CD4-positive, alpha-beta memory T cell (primary cell): ENCODE data around the gene LGALS3BP. TPM values are rescaled to one million over a fixed set of nuclear protein-coding genes. Genes with fewer than 3 reads are reported as not detected.
A peak's percentile ranks its signal among the peaks of the same experiment; 100 is the strongest.

Experiments used
- CTCF ChIA-PET: fragments of 350-600 bp; sonication (Branson Sonifier 250); formaldehyde crosslinking; loops from one replicate; lab custom pipeline; 2021; ENCODE audit warnings: inconsistent platforms; ENCODE audit not compliant: partially characterized antibody; lab: Charles Lee
- POLR2A ChIA-PET: fragments of 350-600 bp; sonication (Branson Sonifier 250); formaldehyde crosslinking; loops from one replicate; lab custom pipeline; 2021; ENCODE audit not compliant: partially characterized antibody; lab: Charles Lee
- DNase-seq, 5 donors: peaks; one replicate each; pipeline versions ENCODE4 v3.0.0 to v3.0.0-alpha.2; 2020 to 2022; ENCODE audit warnings: mixed read lengths in 1 of 5
- H3K27ac ChIP-seq: one replicate; pipeline ENCODE4 v1.7.0; 2013; ENCODE audit warnings: low read depth, low read length
- H3K27me3 ChIP-seq: 2 replicates; pipeline ENCODE4 v1.7.0; 2013; ENCODE audit warnings: mild to moderate bottlenecking, low read length, moderate library complexity; ENCODE audit not compliant: insufficient read depth
- H3K36me3 ChIP-seq: 2 replicates; pipeline ENCODE4 v1.7.0; 2013; ENCODE audit warnings: mild to moderate bottlenecking, low read length, moderate library complexity; ENCODE audit not compliant: insufficient read depth
- H3K4me1 ChIP-seq: 2 replicates; pipeline ENCODE4 v1.7.0; 2013; ENCODE audit warnings: mild to moderate bottlenecking, low read length, moderate library complexity; ENCODE audit not compliant: insufficient read depth
- H3K4me3 ChIP-seq, 2 donors: one replicate each; pipeline ENCODE4 v1.7.0; 2013; ENCODE audit warnings: low read length in 2 of 2, mild to moderate bottlenecking in 1 of 2
- H3K9me3 ChIP-seq, 2 donors: one replicate each; pipeline ENCODE4 v1.7.0; 2013; ENCODE audit warnings: low read length in 2 of 2, control low read depth in 1 of 2; ENCODE audit not compliant: control insufficient read depth in 1 of 2
- H3K27ac Mint-ChIP-seq, 7 donors: one replicate each; pipeline ENCODE4 v1.8.0; 2020 to 2021; ENCODE audit warnings: mixed read lengths in 7 of 7, mild to moderate bottlenecking in 6 of 7, inconsistent platforms in 3 of 7, moderate library complexity in 3 of 7
- H3K27me3 Mint-ChIP-seq, 2 donors: one replicate each; pipeline ENCODE4 v1.8.0; 2020 to 2021; ENCODE audit warnings: mixed read lengths in 2 of 2
- H3K36me3 Mint-ChIP-seq, 2 donors: one replicate each; pipeline ENCODE4 v1.8.0; 2020 to 2021; ENCODE audit warnings: mixed read lengths in 2 of 2, inconsistent platforms in 1 of 2, mild to moderate bottlenecking in 1 of 2
- H3K4me1 Mint-ChIP-seq, 4 donors: one replicate each; pipeline ENCODE4 v1.8.0; 2020 to 2021; ENCODE audit warnings: mixed read lengths in 4 of 4, mild to moderate bottlenecking in 1 of 4
- H3K4me3 Mint-ChIP-seq, 8 donors: one replicate each; pipeline ENCODE4 v1.8.0; 2020 to 2021; ENCODE audit warnings: mixed read lengths in 8 of 8, mild to moderate bottlenecking in 7 of 8, moderate library complexity in 6 of 8, inconsistent platforms in 3 of 8
- H3K9me3 Mint-ChIP-seq, 8 donors: one replicate each; pipeline ENCODE4 v1.8.0; 2020 to 2021; ENCODE audit warnings: mixed read lengths in 8 of 8, mild to moderate bottlenecking in 5 of 8, inconsistent platforms in 3 of 8, moderate library complexity in 1 of 8
- intact Hi-C: fragments of 100-400 bp; cut with micrococcal nuclease; formaldehyde crosslinking; loops from one replicate; pipeline ENCODE4 v1.15.1; 2023
- polyA plus RNA-seq, 2 donors: library from polyadenylated mRNA; unstranded; fragments of 300-500 nt; fragmentation: Illumina TruSeq; gene quantifications; one replicate each; pipeline ENCODE4 v1.2.3, GENCODE V29; 2021
- total RNA-seq, 2 experiments: library from RNA; stranded (reverse); gene quantifications; one replicate each; pipeline ENCODE4 v1.2.3, GENCODE V29; 2021

LGALS3BP gene
- total and polyA plus RNA-seq, 4 experiments from 2014 or later: 44.8 to 70.7 (median 51.0) TPM

GRCh38 chr17:78986048-78986648 lies 6.4 kb upstream of the LGALS3BP start:
- no peaks in the 10 kb centered on the region for H3K9me3 Mint-ChIP-seq
- H3K36me3 Mint-ChIP-seq: peaks cover 4 to 9% of the 10 kb centered on the region in 2 donors
- H3K4me3 ChIP-seq: no peak overlapping the region
- H3K4me1 Mint-ChIP-seq: peaks cover 12 to 21% (median 16%) of the 10 kb centered on the region in 4 donors
- peaks cover 3% of the 10 kb centered on the region for H3K36me3 ChIP-seq
- intact Hi-C loops: no loop called here
- H3K4me3 Mint-ChIP-seq: peak overlapping the region; percentile 10 to 77 (median 69)
- H3K27ac ChIP-seq: no peak overlapping the region
- ChIA-PET CTCF (interaction anchor here (1.3 to 1.5 kb wide), 2 partner anchors 9 to 120 kb away, joined by 6 read pairs; no protein-coding TSS in a partner anchor), POLR2A (interaction anchor here (0.6 to 1.1 kb wide), 2 partner anchors 10 to 231 kb away, joined by 3 to 4 read pairs; no protein-coding TSS in a partner anchor)
- no peaks in the 10 kb centered on the region for H3K27me3 ChIP-seq
- peaks cover 18% of the 10 kb centered on the region for H3K4me1 ChIP-seq
- H3K27ac Mint-ChIP-seq: peak overlapping the region in 2 of 7 donors; percentile 31 to 50
- H3K9me3 ChIP-seq: no peaks in the 10 kb centered on the region
- DNase-seq: no peak
- H3K27me3 Mint-ChIP-seq: no peaks in the 10 kb centered on the region

- intact Hi-C loops: no loop called here
- Mint-ChIP-seq H3K4me3 (no peak overlapping the region), H3K9me3 (no peaks in the 10 kb centered on the region), H3K36me3 (peaks cover 1 to 8% of the 10 kb centered on the region in 2 donors), H3K4me1 (peaks cover 12 to 21% (median 16%) of the 10 kb centered on the region in 4 donors), H3K27ac (no peak overlapping the region), H3K27me3 (no peaks in the 10 kb centered on the region)
- no peaks in the 10 kb centered on the region for H3K36me3 ChIP-seq
- POLR2A ChIA-PET: interaction anchor here (1.1 kb wide), 1 partner anchor 9 kb away, joined by 4 read pairs; no protein-coding TSS in a partner anchor
- DNase-seq: no peak
- no peaks in the 10 kb centered on the region for H3K27me3 ChIP-seq
- H3K4me3 ChIP-seq: no peak overlapping the region
- no peaks in the 10 kb centered on the region for H3K9me3 ChIP-seq
- no peak overlapping the region for H3K27ac ChIP-seq
- CTCF ChIA-PET: no interaction called here
- H3K4me1 ChIP-seq: peaks cover 19% of the 10 kb centered on the region
These were observed 5.7 kb upstream of the LGALS3BP start for GRCh38 chr17:78985395-78985794.

GRCh38 chr17:78981010-78981888 lies 1.5 kb upstream of the LGALS3BP start:
- CTCF ChIA-PET: interaction anchor here (1.4 to 2.8 kb wide), 2 partner anchors 10 to 15 kb away, joined by 3 to 16 read pairs; no protein-coding TSS in a partner anchor
- no peaks in the 10 kb centered on the region for H3K9me3 ChIP-seq
- no peak overlapping the region for H3K27ac ChIP-seq
- POLR2A ChIA-PET: no interaction called here
- no peaks in the 10 kb centered on the region for H3K9me3 Mint-ChIP-seq
- no peaks in the 10 kb centered on the region for H3K36me3 Mint-ChIP-seq
- no peak overlapping the region for H3K4me3 Mint-ChIP-seq
- no peaks in the 10 kb centered on the region for H3K36me3 ChIP-seq
- peaks cover 34% of the 10 kb centered on the region for H3K4me1 ChIP-seq
- peaks cover 9 to 37% (median 17%) of the 10 kb centered on the region in 4 donors for H3K4me1 Mint-ChIP-seq
- no peaks in the 10 kb centered on the region for H3K27me3 ChIP-seq
- intact Hi-C loops: no loop called here
- peak overlapping the region in 1 of 7 donors; percentile 29 for H3K27ac Mint-ChIP-seq
- DNase-seq: no peak
- H3K27me3 Mint-ChIP-seq: no peaks in the 10 kb centered on the region
- no peak overlapping the region for H3K4me3 ChIP-seq

GRCh38 chr17:78980624-78980972 lies 875 bp upstream of the LGALS3BP start:
- H3K9me3 ChIP-seq: no peaks in the 10 kb centered on the region
- Mint-ChIP-seq H3K36me3 (no peaks in the 10 kb centered on the region), H3K4me3 (no peak overlapping the region), H3K27me3 (no peaks in the 10 kb centered on the region), H3K9me3 (no peaks in the 10 kb centered on the region), H3K27ac (no peak overlapping the region), H3K4me1 (peaks cover 4 to 31% (median 11%) of the 10 kb centered on the region in 4 donors)
- no peak overlapping the region for H3K27ac ChIP-seq
- ChIA-PET CTCF (interaction anchor here (1.4 to 2.8 kb wide), 2 partner anchors 9 to 16 kb away, joined by 3 to 16 read pairs; no protein-coding TSS in a partner anchor), POLR2A (interaction anchor here (0.8 kb wide), 1 partner anchor 153 kb away, joined by 3 read pairs; no protein-coding TSS in a partner anchor)
- H3K4me3 ChIP-seq: no peak overlapping the region
- no peaks in the 10 kb centered on the region for H3K27me3 ChIP-seq
- no peaks in the 10 kb centered on the region for H3K36me3 ChIP-seq
- DNase-seq: no peak
- intact Hi-C loops: no loop called here
- H3K4me1 ChIP-seq: peaks cover 28% of the 10 kb centered on the region

- peaks cover 0 to 3% of the 10 kb centered on the region in 2 donors for H3K36me3 Mint-ChIP-seq
- ChIA-PET POLR2A (no interaction called here), CTCF (interaction anchor here (1.7 kb wide), 1 partner anchor 15 kb away, joined by 4 read pairs; no protein-coding TSS in a partner anchor)
- Histone ChIP-seq H3K4me1 (peaks cover 27% of the 10 kb centered on the region), H3K4me3 (no peak overlapping the region), H3K27ac (no peak overlapping the region), H3K27me3 (no peaks in the 10 kb centered on the region), H3K36me3 (no peaks in the 10 kb centered on the region), H3K9me3 (no peaks in the 10 kb centered on the region)
- H3K27ac Mint-ChIP-seq: peak overlapping the region in 3 of 7 donors; percentile 8 to 84 (median 25)
- peaks cover 4 to 38% (median 15%) of the 10 kb centered on the region in 4 donors for H3K4me1 Mint-ChIP-seq
- H3K4me3 Mint-ChIP-seq: peak overlapping the region in 7 of 8 donors; percentile 2 to 85 (median 77)
- no peak for DNase-seq
- intact Hi-C loops: no loop called here
- H3K9me3 Mint-ChIP-seq: no peaks in the 10 kb centered on the region
- no peaks in the 10 kb centered on the region for H3K27me3 Mint-ChIP-seq
These were observed 1.4 kb downstream of the LGALS3BP start for GRCh38 chr17:78977997-78978973.

- no peaks in the 10 kb centered on the region for H3K27me3 Mint-ChIP-seq
- Histone ChIP-seq H3K27ac (no peak overlapping the region), H3K4me3 (no peak overlapping the region), H3K36me3 (no peaks in the 10 kb centered on the region), H3K4me1 (peaks cover 27% of the 10 kb centered on the region), H3K9me3 (no peaks in the 10 kb centered on the region), H3K27me3 (no peaks in the 10 kb centered on the region)
- intact Hi-C loops: no loop called here
- CTCF ChIA-PET: no interaction called here
- no peak for DNase-seq
- H3K9me3 Mint-ChIP-seq: no peaks in the 10 kb centered on the region
- peak overlapping the region in 1 of 7 donors; percentile 8 for H3K27ac Mint-ChIP-seq
- POLR2A ChIA-PET: no interaction called here
- peaks cover 4 to 38% (median 15%) of the 10 kb centered on the region in 4 donors for H3K4me1 Mint-ChIP-seq
- H3K4me3 Mint-ChIP-seq: peak overlapping the region in 3 of 8 donors; percentile 49 to 65 (median 57)
- H3K36me3 Mint-ChIP-seq: peaks cover 0 to 3% of the 10 kb centered on the region in 2 donors
These were observed 2.1 kb downstream of the LGALS3BP start for GRCh38 chr17:78977681-78977943.
